Spleen (tissue), 7 donors: Measurements from ENCODE around the gene JPH2.

Experiments
- CTCF ChIP-seq, 11 experiments: fragments of 200-600 bp in 7 of 11; fragments of 450-650 bp in 4 of 11; sonication (generic) in 4 of 11; IDR thresholded peaks in 8 of 11; conservative IDR thresholded peaks in 3 of 11; 1 replicate in 7 of 11; 2 replicates in 4 of 11; pipeline versions ENCODE4 v1.4.0 to v1.8.0; 2016 to 2021; ENCODE audit warnings: antibody characterized with exemption in 11 of 11, inconsistent platforms in 4 of 11, mild to moderate bottlenecking in 1 of 11
- POLR2A ChIP-seq, 3 donors: fragments of 450-650 bp; IDR thresholded peaks; one replicate each; pipeline ENCODE4 v1.5.1; 2017; ENCODE audit warnings: antibody characterized with exemption in 3 of 3, mild to moderate bottlenecking in 1 of 3
- POLR2AphosphoS5 ChIP-seq, 3 donors: sonication (generic); formaldehyde crosslinking; IDR thresholded peaks; one replicate each; pipeline ENCODE4 v1.5.1; 2017; ENCODE audit warnings: antibody characterized with exemption in 3 of 3
- donor health status: DM: no; HTN: no; CAD: no; lungs with moderate emphysema.
- donor health status: DM: no; HTN: no; CAD: no.
- donor health status: DM: no; HTN: no; CAD: no.

- TF ChIP-seq CTCF (IDR thresholded peaks at IDR 0.05 in 8 of 11, conservative IDR thresholded peaks at IDR 0.05 in 3 of 11) (no peak), POLR2AphosphoS5 (IDR thresholded peaks at IDR 0.05) (no peak), POLR2A (IDR thresholded peaks at IDR 0.05) (no peak)
Measured at GRCh38 chr20:44087051-44087856, 99.7 kb downstream of the JPH2 start.
